K562 (cell line): ENCODE data around the gene POU3F3. TPM values are rescaled to one million over a fixed set of nuclear protein-coding genes. Genes with fewer than 3 reads are reported as not detected.

ENCODE experiments used
- ATAC-seq: fragments of 200-7000 bp; cut with Tn5 transposase; 3 replicates; pipeline ENCODE4 v1.9.1; 2020; ENCODE audit warnings: moderate library complexity
- BruUV-seq: library from RNA; stranded (reverse); fragments of 400-500 nt; replicated peaks from 2 replicates; lab custom pipeline; 2021; lab: Mats Ljungman, UMichigan
- CTCF ChIA-PET: fragments of 300-600 bp; formaldehyde crosslinking; extraction: SDS; loops from one replicate; lab custom pipeline; 2021; ENCODE audit warnings: low intra/inter-chr PET ratio; lab: Yijun Ruan, JAX
- POLR2A ChIA-PET: fragments of 300-600, 350-650 bp; sonication (Branson Sonifier 250); formaldehyde crosslinking; extraction: SDS; loops from one replicate; lab custom pipeline; 2021; ENCODE audit warnings: antibody characterized with exemption, inconsistent platforms; lab: Yijun Ruan, JAX
- DNase-seq, 4 experiments: peaks; one replicate each; pipeline versions ENCODE4 v3.0.0 to v3.0.0-alpha.2; 2011 to 2018; ENCODE audit warnings: low spot score in 3 of 4, mixed read lengths in 3 of 4; ENCODE audit errors: extremely low read depth in 1 of 4
- FAIRE-seq: peaks from 2 replicates; lab custom pipeline; 2011; peaks lifted over from hg19 to GRCh38; lab: Jason Lieb, UNC
- H2AFZ ChIP-seq: 2 replicates; pipeline ENCODE4 v1.6.0; 2011; ENCODE audit warnings: low read depth, low read length, control low read depth, inconsistent platforms
- H3K27ac ChIP-seq: fragments of 200-600 bp; 3 replicates; pipeline ENCODE4 v1.8.0; 2011; ENCODE audit warnings: low read depth, mild to moderate bottlenecking, control low read depth, inconsistent platforms, low read length, moderate library complexity, mixed read lengths; ENCODE audit errors: extremely low read depth
- H3K27me3 ChIP-seq, 2 experiments: fragments of 300-600 bp in 1 of 2; 2 replicates in 1 of 2; 3 replicates in 1 of 2; pipeline versions ENCODE4 v1.6.0 to v1.8.0; 2011; ENCODE audit warnings: inconsistent platforms in 2 of 2, low read length in 2 of 2, mild to moderate bottlenecking in 1 of 2, mixed read lengths in 1 of 2, moderate library complexity in 1 of 2; ENCODE audit not compliant: control insufficient read depth in 2 of 2, insufficient read depth in 2 of 2
- H3K36me3 ChIP-seq: fragments of 300-600 bp; 3 replicates; pipeline ENCODE4 v1.8.0; 2011; ENCODE audit warnings: mild to moderate bottlenecking, low read length, inconsistent platforms; ENCODE audit not compliant: control insufficient read depth, insufficient read depth
- H3K4me1 ChIP-seq, 2 experiments: fragments of 200-600 bp in 1 of 2; replicated peaks in 1 of 2; 2 replicates in 1 of 2; 3 replicates in 1 of 2; pipeline versions ENCODE4 v1.5.1 to v1.8.0; 2011; ENCODE audit warnings: inconsistent platforms in 2 of 2, low read length in 2 of 2, mild to moderate bottlenecking in 1 of 2, mixed read lengths in 1 of 2, moderate library complexity in 1 of 2; ENCODE audit not compliant: control insufficient read depth in 2 of 2, insufficient read depth in 2 of 2
- H3K4me2 ChIP-seq: 2 replicates; pipeline ENCODE4 v1.6.1; 2011; ENCODE audit warnings: low read length, control low read depth, inconsistent platforms, mixed read lengths; ENCODE audit not compliant: insufficient read depth
- H3K4me3 ChIP-seq: fragments of 200-600 bp; sonication (generic), shearing (Covaris generic); 2 replicates; pipeline ENCODE4 v1.5.1; 2016; ENCODE audit warnings: control low read depth, inconsistent platforms
- H3K79me2 ChIP-seq: fragments of 200-600 bp; 3 replicates; pipeline ENCODE4 v1.8.0; 2011; ENCODE audit warnings: low read length, inconsistent platforms; ENCODE audit not compliant: control insufficient read depth, insufficient read depth
- H3K9ac ChIP-seq, 2 experiments: 2 replicates each; pipeline versions ENCODE4 v1.6.0 to v1.6.1; 2011; ENCODE audit warnings: low read depth in 2 of 2, low read length in 2 of 2, control low read depth in 1 of 2, inconsistent platforms in 1 of 2, mild to moderate bottlenecking in 1 of 2, mixed read lengths in 1 of 2; ENCODE audit not compliant: insufficient read depth in 1 of 2
- H3K9me1 ChIP-seq: one replicate; pipeline ENCODE4 v1.6.0; 2011; ENCODE audit warnings: inconsistent platforms, mild to moderate bottlenecking, low read length, moderate library complexity; ENCODE audit not compliant: control insufficient read depth, insufficient read depth
- H3K9me3 ChIP-seq: replicated peaks from 2 replicates; pipeline ENCODE4 v1.5.1; 2011; ENCODE audit warnings: low read depth, low read length, inconsistent platforms; ENCODE audit not compliant: control insufficient read depth, insufficient read depth
- H4K20me1 ChIP-seq: replicated peaks from 2 replicates; pipeline ENCODE4 v1.6.1; 2011; ENCODE audit warnings: low read length, inconsistent platforms, mixed read lengths; ENCODE audit not compliant: control insufficient read depth, insufficient read depth
- ADNP ChIP-seq: fragments of 200-800 bp; sonication (Bioruptor generic); IDR thresholded peaks from 2 replicates; pipeline ENCODE4 v1.6.1; 2016; ENCODE audit warnings: missing genetic modification characterization, missing compliant biosample characterization
- HNRNPL ChIP-seq: fragments of 200-400 bp; formaldehyde crosslinking; IDR thresholded peaks from 2 replicates; pipeline ENCODE4 v1.6.1; 2017; ENCODE audit warnings: low read depth, mild to moderate bottlenecking, low read length
- SAFB ChIP-seq: fragments of 200-400 bp; formaldehyde crosslinking; IDR thresholded peaks from 2 replicates; pipeline ENCODE4 v1.6.1; 2017; ENCODE audit warnings: low read depth, low read length, borderline replicate concordance
- TBP ChIP-seq: optimal IDR thresholded peaks from 2 replicates; pipeline ENCODE3; 2011; ENCODE audit warnings: low read depth, low read length, improper control_type of control experiment
- WGBS: fragments of 100-300 bp; shearing (Covaris generic); methylation state at CpG from one replicate; pipeline ENCODE4 v1.1.6; 2016; ENCODE audit warnings: low coverage, mixed read lengths; ENCODE audit not compliant: insufficient coverage; ENCODE audit errors: missing lambda C conversion rate; 5-methylcytosine and 5-hydroxymethylcytosine counted together
- in situ Hi-C: fragments of 300-500 bp; cut with MboI; formaldehyde crosslinking; loops from 4 replicates; pipeline ENCODE4 v1.15.0; 2018; ENCODE audit warnings: inconsistent platforms, mixed read lengths
- intact Hi-C: fragments of 100-400 bp; cut with micrococcal nuclease; formaldehyde crosslinking; loops from 2 replicates; pipeline ENCODE4 v1.14.2; 2022
- polyA plus RNA-seq, 8 experiments: library from polyadenylated mRNA; depleted of rRNA in 4 of 8; stranded (reverse) in 5 of 8; unstranded in 3 of 8; fragments of >200 nt; fragmentation: Nextera tagmentation in 2 of 8; fragmentation: Illumina TruSeq in 1 of 8; extraction: Ambion mirVana in 2 of 8; extraction: Trizol in 1 of 8; gene quantifications; 2 replicates each; pipeline versions ENCODE4 v1.2.1 to v1.2.3, GENCODE V29; 2011 to 2014; ENCODE audit warnings: inconsistent platforms in 1 of 8, missing spikeins in 1 of 8
- total RNA-seq, 7 experiments: library from RNA; depleted of rRNA in 6 of 7; stranded (reverse); fragments of >200 nt in 6 of 7; fragmentation: Illumina TruSeq in 2 of 7; extraction: Trizol in 2 of 7; gene quantifications; 2 replicates each; pipeline versions ENCODE4 v1.2.1 to v1.2.3, GENCODE V29; 2011 to 2021; ENCODE audit warnings: low replicate concordance in 1 of 7

The POU3F3 gene
- total and polyA plus RNA-seq, 9 of the 15 experiments (the other 6 are each of a cell fraction or from before 2014, with no cell fraction given) = not detected

- under 1% methylated on average over 48 of the region's 51 CpGs for WGBS
- no peak overlapping the region for H3K27ac ChIP-seq
- ATAC-seq (no peak), FAIRE-seq (no peak), DNase-seq (no peak)
- BruUV-seq = no TSS peak
- TF ChIP-seq TBP (no peak), ADNP (tag) (no peak), HNRNPL (no peak), SAFB (no peak)
- no peak overlapping the region for H3K4me2 ChIP-seq
- H3K27me3 ChIP-seq = peaks cover 10 to 50% of the 10 kb centered on the region in 2 experiments; a peak in 4 of 5 replicates
- no peaks in the 10 kb centered on the region for H3K36me3 ChIP-seq
- POLR2A ChIA-PET = no interaction called here
- in situ Hi-C loops = no loop called here
- H3K79me2 ChIP-seq = no peaks in the 10 kb centered on the region
- H3K4me1 ChIP-seq = peaks cover 0 to 17% of the 10 kb centered on the region in 2 experiments; a peak in 2 of 5 replicates
- intact Hi-C loops = no loop called here
- no peak overlapping the region for H3K9ac ChIP-seq
- CTCF ChIA-PET = no interaction called here
- no peaks in the 10 kb centered on the region for H3K9me3 ChIP-seq
- H3K9me1 ChIP-seq = no peaks in the 10 kb centered on the region
- no peak overlapping the region for H3K4me3 ChIP-seq
- H2AFZ ChIP-seq = no peak overlapping the region
- no peaks in the 10 kb centered on the region for H4K20me1 ChIP-seq
These were observed 13.2 kb downstream of the POU3F3 start for GRCh38 chr2:104866883-104867812.
